HEK293 (cell line): ENCODE data around the gene FOXF1.

Source experiments
- CTCF ChIP-seq: fragments of 450-650 bp; formaldehyde crosslinking; IDR thresholded peaks from 2 replicates; pipeline ENCODE4 v1.5.1; 2016; ENCODE audit warnings: missing biosample characterization, missing genetic modification characterization
- KLF10 ChIP-seq: fragments of 450-650 bp; IDR thresholded peaks from 2 replicates; pipeline ENCODE4 v1.5.1; 2018; ENCODE audit warnings: missing biosample characterization, mild to moderate bottlenecking, missing genetic modification characterization
- PRDM4 ChIP-seq: fragments of 450-650 bp; formaldehyde crosslinking; IDR thresholded peaks from 2 replicates; pipeline ENCODE4 v1.5.1; 2017; ENCODE audit warnings: missing biosample characterization, missing genetic modification characterization
- TCF7L2 ChIP-seq: IDR thresholded peaks from 2 replicates; pipeline ENCODE4 v1.6.1; 2011; ENCODE audit warnings: low read depth, mild to moderate bottlenecking, inconsistent platforms, low read length, moderate library complexity, borderline replicate concordance
- ZBTB10 ChIP-seq: fragments of 450-650 bp; formaldehyde crosslinking; IDR thresholded peaks from 2 replicates; pipeline ENCODE4 v1.5.1; 2016; ENCODE audit warnings: missing biosample characterization, missing genetic modification characterization
- ZNF140 ChIP-seq: fragments of 450-650 bp; formaldehyde crosslinking; IDR thresholded peaks from 2 replicates; pipeline ENCODE4 v1.5.1; 2016; ENCODE audit warnings: missing biosample characterization, missing genetic modification characterization
- ZNF155 ChIP-seq: fragments of 450-650 bp; formaldehyde crosslinking; IDR thresholded peaks from 2 replicates; pipeline ENCODE4 v1.5.1; 2016; ENCODE audit warnings: missing biosample characterization, missing genetic modification characterization
- ZNF223 ChIP-seq: fragments of 450-650 bp; formaldehyde crosslinking; IDR thresholded peaks from 2 replicates; pipeline ENCODE4 v1.5.1; 2016; ENCODE audit warnings: missing biosample characterization, missing genetic modification characterization
- ZNF23 ChIP-seq: fragments of 450-650 bp; formaldehyde crosslinking; IDR thresholded peaks from 2 replicates; pipeline ENCODE4 v1.5.1; 2016; ENCODE audit warnings: missing biosample characterization, missing genetic modification characterization, borderline replicate concordance
- ZNF274 ChIP-seq, 2 experiments: fragments of 200-500 bp in 1 of 2; fragments of 450-650 bp in 1 of 2; sonication (Bioruptor generic) in 1 of 2; formaldehyde crosslinking in 1 of 2; IDR thresholded peaks; 2 replicates each; pipeline versions ENCODE4 v1.5.1 to v1.6.1; 2014 to 2016; ENCODE audit warnings: borderline replicate concordance in 1 of 2, inconsistent platforms in 1 of 2, low read length in 1 of 2, missing biosample characterization in 1 of 2, missing genetic modification characterization in 1 of 2
- ZNF280C ChIP-seq: fragments of 450-650 bp; formaldehyde crosslinking; IDR thresholded peaks from 2 replicates; pipeline ENCODE4 v1.5.1; 2016; ENCODE audit warnings: missing biosample characterization, missing genetic modification characterization
- ZNF416 ChIP-seq: fragments of 450-650 bp; formaldehyde crosslinking; IDR thresholded peaks from 2 replicates; pipeline ENCODE4 v1.5.1; 2016; ENCODE audit warnings: missing biosample characterization, missing genetic modification characterization
- ZNF449 ChIP-seq: fragments of 450-650 bp; formaldehyde crosslinking; IDR thresholded peaks from 2 replicates; pipeline ENCODE4 v1.5.1; 2017; ENCODE audit warnings: missing biosample characterization, mild to moderate bottlenecking, missing genetic modification characterization, moderate library complexity

GRCh38 chr16:86467490-86467889 is 42.8 kb upstream of the FOXF1 start:
- TF ChIP-seq ZNF274 (IDR thresholded peaks at IDR 0.05; ENCODE audit: low read length), result no peak
- no peak for TF ChIP-seq ZNF274 (tag by site-specific recombination; IDR thresholded peaks at IDR 0.05; ENCODE audit: borderline replicate concordance)
- no peak for TF ChIP-seq ZNF155
- TF ChIP-seq CTCF (tag by site-specific recombination), result no peak
- TF ChIP-seq ZNF223 (tag by site-specific recombination), result no peak
- no peak for TF ChIP-seq TCF7L2
- no peak for TF ChIP-seq ZNF280C (tag by site-specific recombination)
- TF ChIP-seq ZNF449 (tag by site-specific recombination), result no peak
- no peak for TF ChIP-seq ZBTB10 (tag by site-specific recombination)
- TF ChIP-seq ZNF23 (tag by site-specific recombination), result no peak
- no peak for TF ChIP-seq ZNF140 (tag by site-specific recombination)
- TF ChIP-seq KLF10, result no peak
- TF ChIP-seq PRDM4 (tag by site-specific recombination), result no peak
- TF ChIP-seq ZNF416, result no peak
